Keratinocyte (primary cell): ENCODE data around the gene FXYD6. TPM values are rescaled to one million over a fixed set of nuclear protein-coding genes. Genes with fewer than 3 reads are reported as not detected.

Experiments
- DNase-seq: peaks from one replicate; pipeline ENCODE4 v3.0.0-alpha.2; 2011; ENCODE audit warnings: low read depth, missing footprints, low spot score
- FAIRE-seq: peaks from 2 replicates; lab custom pipeline; 2011; peaks lifted over from hg19 to GRCh38; lab: Jason Lieb, UNC
- H2AFZ ChIP-seq: 2 replicates; pipeline ENCODE4 v1.6.0; 2012; ENCODE audit warnings: low read length, control low read depth, inconsistent platforms; ENCODE audit not compliant: control insufficient read depth
- H3K27ac ChIP-seq: 2 replicates; pipeline ENCODE4 v1.5.1; 2011; ENCODE audit warnings: low read length; ENCODE audit not compliant: control insufficient read depth, insufficient read depth
- H3K27me3 ChIP-seq: 3 replicates; pipeline ENCODE4 v1.6.0; 2011; ENCODE audit warnings: low read length; ENCODE audit not compliant: control insufficient read depth, insufficient read depth; ENCODE audit errors: extremely low read depth
- H3K36me3 ChIP-seq, 2 experiments: 2 replicates in 1 of 2; 3 replicates in 1 of 2; pipeline ENCODE4 v1.5.1; 2011; ENCODE audit warnings: low read length in 2 of 2, mild to moderate bottlenecking in 1 of 2; ENCODE audit not compliant: control insufficient read depth in 2 of 2, insufficient read depth in 2 of 2; ENCODE audit errors: extremely low read depth in 1 of 2
- H3K4me1 ChIP-seq: 3 replicates; pipeline ENCODE4 v1.5.1; 2011; ENCODE audit warnings: low read length; ENCODE audit not compliant: control insufficient read depth, insufficient read depth; ENCODE audit errors: extremely low read depth
- H3K4me2 ChIP-seq: 3 replicates; pipeline ENCODE4 v1.6.0; 2011; ENCODE audit warnings: low read depth, low read length; ENCODE audit not compliant: control insufficient read depth, insufficient read depth; ENCODE audit errors: extremely low read depth
- H3K4me3 ChIP-seq, 3 experiments: fragments of 200-600 bp in 1 of 3; sonication (generic) in 1 of 3; 2 replicates in 2 of 3; 3 replicates in 1 of 3; pipeline ENCODE4 v1.5.1; 2011 to 2016; ENCODE audit warnings: low read length in 3 of 3, mild to moderate bottlenecking in 3 of 3, control low read depth in 2 of 3, inconsistent platforms in 1 of 3, low read depth in 1 of 3, mixed read lengths in 1 of 3, mixed run types in 1 of 3, moderate library complexity in 1 of 3; ENCODE audit not compliant: control insufficient read depth in 2 of 3, insufficient read depth in 2 of 3; ENCODE audit errors: extremely low read depth in 1 of 3
- H3K79me2 ChIP-seq: 2 replicates; pipeline ENCODE4 v1.6.0; 2012; ENCODE audit warnings: low read length; ENCODE audit not compliant: control insufficient read depth, insufficient read depth
- H3K9ac ChIP-seq: 3 replicates; pipeline ENCODE4 v1.6.0; 2011; ENCODE audit warnings: low read length; ENCODE audit not compliant: control insufficient read depth, insufficient read depth; ENCODE audit errors: extremely low read depth
- H3K9me1 ChIP-seq: 3 replicates; pipeline ENCODE4 v1.6.0; 2011; ENCODE audit warnings: low read length; ENCODE audit not compliant: control insufficient read depth, insufficient read depth; ENCODE audit errors: extremely low read depth
- H3K9me3 ChIP-seq: 2 replicates; pipeline ENCODE4 v1.5.1; 2012; ENCODE audit warnings: low read depth, low read length; ENCODE audit not compliant: control insufficient read depth
- H4K20me1 ChIP-seq: 3 replicates; pipeline ENCODE4 v1.6.0; 2011; ENCODE audit warnings: low read length; ENCODE audit not compliant: control insufficient read depth, insufficient read depth; ENCODE audit errors: extremely low read depth
- EZH2 ChIP-seq: IDR thresholded peaks from one replicate; pipeline ENCODE4 v1.6.1; 2012; ENCODE audit warnings: inconsistent platforms, mild to moderate bottlenecking, low read length, moderate library complexity
- dilution Hi-C: fragments of 300-500 bp; cut with MboI; formaldehyde crosslinking; loops from one replicate; pipeline ENCODE4 v1.7.0; 2020; ENCODE audit warnings: low sequenced_read_pairs; ENCODE audit not compliant: extremely low pct_ligation_motif_present
- polyA plus RNA-seq, 5 experiments: library from polyadenylated mRNA; depleted of rRNA in 3 of 5; stranded (reverse) in 3 of 5; stranded (forward) in 1 of 5; unstranded in 1 of 5; fragments of >200 nt; gene quantifications; 1 replicate in 1 of 5; 2 replicates in 3 of 5; 3 replicates in 1 of 5; pipeline versions ENCODE4 v1.2.1 to v1.2.3, GENCODE V29; 2011 to 2012; ENCODE audit warnings: missing spikeins in 2 of 5, low read depth in 1 of 5, low replicate concordance in 1 of 5
- TF ChIP-seq, protein P1 (sequence below), 3 experiments: IDR thresholded peaks in 1 of 3; conservative IDR thresholded peaks in 1 of 3; optimal IDR thresholded peaks in 1 of 3; 2 replicates in 2 of 3; 3 replicates in 1 of 3; pipeline versions ENCODE3 to v1.5.1; 2011; ENCODE audit warnings: low read length in 3 of 3, mild to moderate bottlenecking in 3 of 3, moderate library complexity in 2 of 3, control low read depth in 1 of 3, inconsistent platforms in 1 of 3; ENCODE audit not compliant: insufficient read depth in 2 of 3; ENCODE audit errors: extremely low read depth in 1 of 3

FXYD6 gene
- polyA plus RNA-seq, 1 donor (not counting 4 experiments of a cell fraction or from before 2014, with no cell fraction given): not detected

DNA sequence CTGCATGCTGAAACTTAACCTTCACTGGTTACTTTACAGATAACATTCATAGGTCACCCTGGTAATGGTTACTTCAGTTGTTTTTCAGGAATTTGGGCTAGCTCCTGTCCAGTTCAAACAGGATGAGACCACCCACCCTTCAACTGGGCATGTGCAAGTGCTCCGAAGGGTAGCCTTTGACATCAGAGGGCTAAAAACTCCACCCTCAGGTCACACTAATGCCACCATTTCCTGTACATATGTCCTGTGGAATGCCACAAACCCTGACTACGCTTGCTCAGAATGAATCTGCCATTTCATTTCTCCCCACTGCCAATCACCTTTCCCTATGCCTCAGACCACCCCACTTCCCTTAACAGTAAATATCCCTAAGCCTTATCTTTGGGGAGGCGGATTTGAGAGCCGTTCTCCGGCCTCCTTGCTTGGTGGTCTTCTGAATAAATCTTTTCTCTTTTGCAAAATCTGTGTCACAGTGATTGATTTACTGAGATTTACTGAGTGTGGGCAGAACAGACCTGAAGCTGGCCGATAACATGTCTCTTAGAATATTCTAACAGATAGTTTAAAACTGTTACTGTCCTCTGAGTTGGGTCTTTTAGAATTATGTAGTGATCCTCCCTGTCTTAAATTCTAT lies 26.6 kb downstream of the FXYD6 start:
- Histone ChIP-seq H2AFZ (no peak overlapping the region), H3K36me3 (no peaks in the 10 kb centered on the region), H3K9ac (no peak overlapping the region), H3K9me1 (no peaks in the 10 kb centered on the region), H3K4me2 (no peak overlapping the region), H3K79me2 (no peaks in the 10 kb centered on the region), H3K4me1 (no peaks in the 10 kb centered on the region), H3K27ac (no peak overlapping the region), H3K27me3 (peaks cover 3% of the 10 kb centered on the region), H4K20me1 (no peaks in the 10 kb centered on the region), H3K4me3 (no peak overlapping the region), H3K9me3 (no peaks in the 10 kb centered on the region)
- dilution Hi-C loops: no loop called here
- TF ChIP-seq, protein P1, sequence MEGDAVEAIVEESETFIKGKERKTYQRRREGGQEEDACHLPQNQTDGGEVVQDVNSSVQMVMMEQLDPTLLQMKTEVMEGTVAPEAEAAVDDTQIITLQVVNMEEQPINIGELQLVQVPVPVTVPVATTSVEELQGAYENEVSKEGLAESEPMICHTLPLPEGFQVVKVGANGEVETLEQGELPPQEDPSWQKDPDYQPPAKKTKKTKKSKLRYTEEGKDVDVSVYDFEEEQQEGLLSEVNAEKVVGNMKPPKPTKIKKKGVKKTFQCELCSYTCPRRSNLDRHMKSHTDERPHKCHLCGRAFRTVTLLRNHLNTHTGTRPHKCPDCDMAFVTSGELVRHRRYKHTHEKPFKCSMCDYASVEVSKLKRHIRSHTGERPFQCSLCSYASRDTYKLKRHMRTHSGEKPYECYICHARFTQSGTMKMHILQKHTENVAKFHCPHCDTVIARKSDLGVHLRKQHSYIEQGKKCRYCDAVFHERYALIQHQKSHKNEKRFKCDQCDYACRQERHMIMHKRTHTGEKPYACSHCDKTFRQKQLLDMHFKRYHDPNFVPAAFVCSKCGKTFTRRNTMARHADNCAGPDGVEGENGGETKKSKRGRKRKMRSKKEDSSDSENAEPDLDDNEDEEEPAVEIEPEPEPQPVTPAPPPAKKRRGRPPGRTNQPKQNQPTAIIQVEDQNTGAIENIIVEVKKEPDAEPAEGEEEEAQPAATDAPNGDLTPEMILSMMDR (optimal IDR thresholded peaks at IDR 0.05 in 1 of 3, IDR thresholded peaks at IDR 0.05 in 1 of 3, conservative IDR thresholded peaks at IDR 0.05 in 1 of 3; ENCODE audit: extremely low read depth in 1 of 3, insufficient read depth in 2 of 3, low read length in 3 of 3): no peak
- no peak for TF ChIP-seq EZH2
- FAIRE-seq (no peak), DNase-seq (no peak)

DNA sequence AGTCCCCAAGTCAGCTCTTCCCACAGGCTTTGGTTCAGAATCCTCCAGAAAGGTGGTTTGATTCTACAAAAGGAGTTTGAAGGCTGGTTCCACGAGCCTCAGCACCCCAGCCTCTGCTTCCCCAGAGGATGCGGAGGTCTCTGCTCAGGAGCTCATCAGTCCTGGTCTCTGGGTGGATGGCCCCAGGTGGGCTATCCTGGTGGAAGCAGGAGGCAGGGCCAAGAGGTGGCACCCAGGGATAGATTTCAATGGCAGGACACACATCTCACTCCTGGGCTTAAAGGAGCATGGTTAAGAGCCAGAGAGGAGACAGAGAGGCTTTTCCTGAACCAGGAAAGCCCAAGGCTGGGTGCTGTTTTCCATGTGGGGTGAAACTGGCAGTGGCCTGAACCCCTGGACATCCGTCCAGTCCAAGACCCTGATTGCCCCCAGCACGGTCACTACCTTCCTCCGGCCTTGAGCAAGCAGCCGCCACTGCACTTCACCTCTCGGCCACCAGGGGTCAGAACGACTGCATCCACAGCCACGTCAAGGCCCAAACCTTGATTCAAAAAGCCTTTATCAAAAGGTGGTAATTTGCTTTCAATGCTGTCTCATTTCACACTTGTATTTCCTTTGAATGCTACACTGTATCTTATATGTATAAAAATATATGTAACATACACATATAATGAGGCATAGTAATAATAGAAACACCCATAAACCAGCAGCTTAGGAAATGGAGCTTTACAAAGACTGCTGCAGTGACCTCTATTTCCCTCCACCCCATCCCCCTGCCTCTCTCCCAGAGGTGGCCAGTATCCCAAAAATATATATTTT lies 32.6 kb downstream of the FXYD6 start:
- Histone ChIP-seq H4K20me1 (no peaks in the 10 kb centered on the region), H3K27me3 (peaks cover 14% of the 10 kb centered on the region), H3K9me3 (no peaks in the 10 kb centered on the region), H3K27ac (no peak overlapping the region), H3K79me2 (no peaks in the 10 kb centered on the region), H3K4me1 (no peaks in the 10 kb centered on the region), H2AFZ (no peak overlapping the region), H3K4me2 (no peak overlapping the region), H3K4me3 (no peak overlapping the region), H3K9ac (no peak overlapping the region), H3K9me1 (no peaks in the 10 kb centered on the region), H3K36me3 (no peaks in the 10 kb centered on the region)
- dilution Hi-C loops: no loop called here
- TF ChIP-seq EZH2: no peak
- TF ChIP-seq, protein P1 (optimal IDR thresholded peaks at IDR 0.05 in 1 of 3, IDR thresholded peaks at IDR 0.05 in 1 of 3, conservative IDR thresholded peaks at IDR 0.05 in 1 of 3; ENCODE audit: extremely low read depth in 1 of 3, insufficient read depth in 2 of 3, low read length in 3 of 3): peak; percentile 94 to 98 (median 95)
- DNase-seq (no peak), FAIRE-seq (peak; percentile 49)
